GM21381 (cell line): ENCODE data around the gene RPTN.

Experiments
- ATAC-seq: cut with Tn5 transposase; IDR thresholded peaks from one replicate; pipeline ENCODE4 v1.9.1; 2021; ENCODE audit warnings: mild to moderate bottlenecking, moderate library complexity; ENCODE audit not compliant: unreplicated experiment

Gene RPTN

GRCh38 chr1:152159144-152159543 lies at the start of gene RPTN:
TSS of gene RPTN (minus strand) at chr1:152159228. CDS start at chr1:152157889, 1,339 bp downstream.
- no peak for ATAC-seq

DNA sequence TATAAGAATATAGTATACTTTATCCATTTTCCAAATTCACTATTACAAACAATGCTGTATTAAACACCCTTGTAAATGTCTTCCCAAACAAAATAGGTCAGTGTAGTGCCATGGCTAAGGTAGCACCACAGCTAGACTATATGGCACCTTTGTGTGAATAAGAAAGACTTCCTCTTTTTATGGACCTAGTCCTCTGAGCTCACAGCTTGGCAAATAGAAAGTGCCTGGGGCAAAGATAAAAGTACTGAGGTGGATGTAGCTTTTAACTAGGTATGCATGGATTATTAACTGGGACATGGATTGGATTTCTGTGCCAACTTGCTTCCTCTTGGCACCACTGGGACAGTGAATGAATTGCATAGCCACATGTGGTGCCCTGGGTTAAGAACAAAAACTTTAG lies 40.0 kb upstream of the RPTN start:
- no peak for ATAC-seq

DNA sequence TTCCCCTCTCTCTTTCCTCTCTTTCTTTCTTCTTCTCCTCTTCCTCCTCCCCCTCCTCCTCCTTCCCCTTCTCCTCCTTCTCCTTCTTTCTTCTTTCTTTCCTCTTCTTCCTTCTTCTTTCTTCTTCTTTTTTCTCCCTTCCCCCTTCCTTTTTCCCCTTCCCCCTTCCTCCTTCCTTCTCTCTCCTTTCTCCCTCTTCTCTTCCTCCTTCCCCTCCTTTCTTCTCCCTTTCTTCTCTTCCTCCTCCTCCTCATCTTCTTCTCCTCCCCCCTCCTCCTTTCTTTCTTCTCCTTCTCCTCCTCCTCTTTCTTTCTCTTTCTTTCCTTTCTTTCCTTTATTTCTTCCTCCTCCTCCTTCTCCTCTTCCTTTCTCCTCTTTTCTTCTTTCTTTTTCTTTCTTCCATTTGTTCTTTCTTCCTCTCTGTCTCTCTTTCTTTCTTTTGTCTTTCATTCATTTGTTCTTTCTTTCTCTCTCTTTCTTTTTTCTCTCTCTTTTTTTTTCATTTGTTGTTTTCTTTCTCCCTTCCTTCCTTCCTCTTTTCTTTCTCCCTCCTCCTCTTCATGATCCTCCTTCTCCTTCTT lies 38.4 kb upstream of the RPTN start:
- no peak for ATAC-seq

DNA sequence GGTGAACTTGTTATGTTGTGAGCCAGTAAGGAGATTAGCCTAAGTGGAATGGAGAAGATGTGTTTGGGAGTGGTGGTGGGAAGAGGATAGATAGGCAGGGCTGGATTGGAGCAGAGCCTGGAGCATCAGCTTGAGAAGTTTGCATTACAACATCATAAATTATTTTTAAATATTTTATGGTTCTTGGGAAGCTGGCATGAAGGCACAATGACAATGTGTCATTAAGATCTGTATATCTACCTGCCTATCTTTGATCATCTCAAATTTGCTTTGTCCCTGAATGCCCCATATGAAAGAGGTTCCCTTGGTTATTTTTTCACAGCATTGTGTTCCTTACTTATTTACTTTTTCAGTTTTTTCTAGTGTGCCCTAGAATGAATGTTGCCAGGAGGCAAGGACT lies 32.7 kb upstream of the RPTN start:
- no peak for ATAC-seq

- no peak for ATAC-seq
Measured at GRCh38 chr1:152191260-152191659, 32.2 kb upstream of the RPTN start.

DNA sequence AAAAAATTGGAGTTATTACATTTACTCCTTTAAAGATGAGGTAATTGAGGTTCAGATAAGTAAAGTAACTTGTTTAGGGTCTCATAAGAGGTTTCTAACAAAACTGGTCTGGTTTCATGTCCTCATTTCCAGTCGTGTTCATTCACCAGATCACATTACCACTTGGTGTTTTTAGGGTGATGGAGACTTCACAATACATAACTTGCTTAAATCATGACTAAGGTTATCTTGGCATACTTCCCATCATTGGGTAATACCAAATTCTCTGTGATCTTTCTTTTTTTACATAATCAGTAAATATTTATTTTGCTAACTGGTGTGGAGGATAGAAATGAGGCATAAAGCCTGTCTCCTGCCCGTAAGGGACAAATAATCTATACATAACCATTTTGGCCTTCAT lies 31.6 kb upstream of the RPTN start:
- ATAC-seq: no peak

GRCh38 chr1:152189657-152190442 lies 30.8 kb upstream of the RPTN start:
- no peak for ATAC-seq

DNA sequence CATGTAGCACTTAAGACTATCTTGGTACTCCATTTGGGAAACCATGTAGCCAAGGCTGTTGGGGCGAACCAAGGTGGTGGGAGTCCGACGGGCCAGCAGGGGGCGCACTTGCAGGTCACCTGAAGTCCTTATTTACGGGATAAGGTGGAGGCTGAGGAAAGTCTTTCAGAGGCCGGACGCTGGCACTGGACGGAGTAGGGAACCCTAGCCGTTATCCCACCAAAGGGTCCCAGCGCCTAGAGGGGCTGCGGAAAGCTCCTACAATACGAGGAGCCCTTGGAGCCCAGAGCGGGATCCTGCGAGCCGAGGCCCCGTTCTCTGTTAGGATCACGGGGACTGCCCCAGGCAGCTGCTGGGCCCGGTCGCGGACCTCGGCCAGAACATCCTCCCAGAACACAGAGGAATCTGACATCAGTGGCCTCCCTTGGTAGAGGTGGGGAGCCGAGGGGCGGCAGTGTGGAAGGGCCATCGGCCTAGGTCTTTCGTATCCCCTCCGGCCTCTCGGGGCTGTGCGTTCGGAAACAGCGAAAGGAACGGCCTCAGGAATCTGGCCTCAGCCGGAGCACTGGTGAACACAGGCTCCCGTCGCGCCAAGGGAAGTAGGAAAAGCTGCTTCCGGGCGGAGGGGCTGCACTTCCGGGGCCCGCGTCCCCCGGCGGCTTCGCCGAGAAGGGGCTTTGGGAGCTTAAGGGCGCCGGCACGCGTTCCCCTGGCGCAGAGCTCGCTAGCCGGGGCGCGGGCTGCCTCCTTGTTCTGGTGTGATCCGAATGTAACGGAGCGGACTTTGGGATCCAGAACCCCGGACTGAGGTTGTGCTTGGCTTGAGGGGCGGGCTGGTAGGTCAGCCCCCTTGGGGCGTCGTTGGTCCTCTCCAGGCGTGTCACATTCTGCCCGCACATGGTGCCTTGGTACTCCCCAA lies 29.9 kb upstream of the RPTN start:
- ATAC-seq: peak; percentile 46

GRCh38 chr1:152186556-152187285 lies 27.7 kb upstream of the RPTN start:
- no peak for ATAC-seq

DNA sequence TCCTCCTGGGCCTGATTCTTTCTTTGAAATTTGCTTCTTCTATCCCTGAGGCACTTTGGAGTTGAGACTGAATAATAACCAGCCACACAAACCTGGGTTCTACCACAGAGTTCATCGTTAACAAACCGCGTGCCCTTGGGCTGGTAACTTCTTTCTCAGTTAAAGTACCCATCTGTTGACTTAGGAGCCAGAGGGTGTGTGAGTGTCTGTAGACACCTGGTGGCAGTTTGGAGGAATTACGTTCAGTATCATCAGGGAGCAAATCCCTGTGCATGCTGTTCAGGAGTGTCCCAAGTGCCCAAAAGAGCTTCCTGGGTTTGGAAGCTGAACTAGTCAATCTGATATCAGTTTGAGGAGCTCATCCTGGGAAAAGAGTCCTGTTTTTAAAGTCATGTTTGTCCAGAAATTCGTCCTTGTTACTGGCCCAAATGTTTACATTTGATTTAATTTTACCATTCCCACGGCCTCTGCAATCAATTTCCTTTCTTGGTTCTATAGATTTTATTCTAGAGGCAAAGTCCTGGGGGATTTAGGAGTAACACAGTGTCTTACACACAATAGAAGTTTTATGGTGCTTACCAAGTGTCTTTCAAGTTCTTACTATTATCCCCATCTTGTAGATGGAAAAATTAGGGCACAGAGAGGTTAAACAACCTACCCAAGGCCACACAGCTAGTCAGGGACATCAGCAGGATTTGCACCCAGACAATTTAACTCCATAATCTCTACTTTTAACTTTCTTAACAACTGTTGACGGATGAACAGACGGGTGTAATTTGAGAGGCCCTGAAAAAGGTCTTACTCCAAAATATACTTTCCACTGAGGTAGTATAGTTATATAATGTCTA lies 26.7 kb upstream of the RPTN start:
- ATAC-seq: peak; percentile 47

DNA sequence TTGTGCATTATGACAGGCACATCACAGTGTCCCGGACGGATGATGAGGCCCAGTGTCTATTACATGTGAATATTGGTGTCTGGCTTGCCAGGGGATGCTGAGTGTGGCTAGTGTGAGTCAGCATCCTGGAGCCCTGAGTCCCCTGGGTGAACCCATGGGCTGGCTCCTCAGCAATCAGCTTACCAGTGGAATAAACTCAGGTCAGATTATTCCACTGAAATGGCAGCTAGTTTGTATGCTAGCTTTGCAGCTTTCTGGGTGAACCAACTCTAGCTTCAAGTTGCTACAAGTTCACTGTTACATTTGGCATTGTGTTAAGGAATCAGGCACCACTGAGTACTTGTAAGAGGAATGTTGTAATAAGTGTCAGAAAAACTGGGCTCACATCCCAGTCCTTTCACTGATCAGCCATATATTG lies 23.9 kb upstream of the RPTN start:
- ATAC-seq: no peak

DNA sequence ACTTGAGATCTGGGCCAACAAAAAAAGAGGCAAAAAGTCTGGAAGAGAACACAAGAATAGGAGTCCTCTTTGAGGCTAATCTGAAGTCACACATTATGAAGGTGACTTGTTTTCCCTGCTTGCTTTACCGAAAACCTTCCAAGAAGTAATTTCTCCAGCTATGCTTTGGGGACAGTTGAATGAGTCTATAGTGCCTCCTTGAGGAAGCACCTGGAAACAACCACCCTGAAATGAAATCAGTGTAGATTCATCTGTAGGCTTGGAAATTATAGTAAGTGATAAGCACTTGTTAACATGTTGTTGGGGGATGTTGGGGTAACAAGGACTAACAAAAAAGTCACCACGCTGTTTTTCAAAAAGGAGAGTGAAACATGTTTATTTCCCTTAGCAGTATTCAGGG lies 23.4 kb upstream of the RPTN start:
- no peak for ATAC-seq

- no peak for ATAC-seq
Measured at GRCh38 chr1:152179566-152179965, 20.5 kb upstream of the RPTN start.

GRCh38 chr1:152170287-152170905 lies 11.4 kb upstream of the RPTN start:
- ATAC-seq: no peak

DNA sequence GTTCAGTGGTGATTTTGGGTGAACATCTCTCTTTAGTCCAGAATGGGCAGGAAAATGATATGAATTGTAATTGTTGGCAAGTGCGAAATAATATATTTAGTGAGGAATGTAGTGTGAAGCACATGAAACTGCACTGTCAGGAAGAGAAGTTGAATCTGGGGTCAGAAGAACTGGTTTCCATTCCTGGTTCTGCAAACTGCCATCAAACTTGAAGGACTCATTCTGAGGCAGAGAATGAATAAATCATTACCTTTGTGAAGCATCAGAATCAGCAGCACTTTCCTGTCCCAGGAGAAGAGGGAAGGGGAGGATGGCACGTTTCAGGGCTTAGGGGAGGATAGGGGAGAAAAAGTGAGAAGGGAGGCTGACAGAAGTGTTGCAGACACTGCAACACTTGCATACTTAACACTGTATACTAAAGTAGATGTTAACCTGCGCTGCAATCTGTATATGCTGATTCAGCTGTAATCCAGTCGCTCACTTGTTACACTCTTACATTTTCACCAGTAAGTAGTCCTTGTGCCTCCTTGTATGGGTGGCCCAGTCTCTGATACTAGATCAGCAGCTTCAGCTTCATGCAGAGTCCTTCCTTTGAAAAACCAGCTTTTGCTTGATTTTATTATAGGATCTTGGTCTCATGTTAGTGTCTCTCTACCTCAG lies 10.5 kb upstream of the RPTN start:
- ATAC-seq: no peak

DNA sequence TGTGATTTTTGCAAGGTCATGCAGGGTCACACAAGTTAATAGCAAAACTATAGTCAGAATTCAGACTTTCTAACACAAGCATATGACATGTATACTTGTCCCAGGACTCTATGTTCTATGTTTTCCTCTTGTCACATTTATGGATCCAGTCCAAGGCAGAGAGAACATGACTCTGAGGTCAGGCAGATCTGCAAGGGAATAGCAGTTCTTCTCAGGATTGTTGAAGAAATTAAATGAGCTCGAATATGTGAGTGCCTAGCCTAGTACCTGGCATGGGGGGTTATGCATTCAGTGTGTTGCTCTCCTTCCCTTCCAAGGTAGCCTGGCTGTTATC lies 9.5 kb upstream of the RPTN start:
- ATAC-seq: no peak

DNA sequence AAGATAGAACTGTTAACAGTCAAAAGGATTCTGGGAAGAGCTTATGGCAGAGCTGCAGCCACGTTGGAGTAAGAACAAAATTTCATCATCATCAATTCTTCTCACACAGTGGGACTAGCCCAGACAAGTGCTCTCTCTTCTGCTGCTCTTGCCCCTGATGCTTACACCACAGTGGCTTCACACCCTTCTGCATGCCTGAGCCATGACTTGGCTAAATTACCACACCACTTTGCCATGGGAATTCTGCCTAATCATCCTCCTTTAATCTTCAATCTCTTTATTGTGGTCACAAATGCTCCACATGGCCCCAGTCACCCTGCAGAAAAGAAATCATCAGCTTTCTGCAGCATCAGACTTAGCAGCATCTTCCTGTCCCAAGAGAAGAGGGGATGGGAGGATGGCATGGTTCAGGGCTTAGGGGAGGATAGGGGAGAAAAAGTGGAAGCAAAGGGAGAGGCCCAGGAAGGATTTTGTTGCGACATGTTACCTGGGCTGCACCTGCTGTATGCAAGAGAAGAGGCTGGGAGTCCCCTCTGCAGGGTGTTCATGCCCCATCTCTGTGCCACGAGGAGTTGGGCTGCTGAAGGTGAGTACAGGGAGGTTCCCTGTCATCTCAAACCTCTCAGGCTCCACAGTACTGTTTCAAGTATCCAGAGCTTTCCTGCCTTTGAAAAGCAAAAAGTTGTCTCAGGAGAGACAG lies 9.0 kb upstream of the RPTN start:
- ATAC-seq: no peak

- no peak for ATAC-seq
Measured at GRCh38 chr1:152166966-152167365, 7.9 kb upstream of the RPTN start.
